Measurements from ENCODE around the gene SCN2B. TPM values are rescaled to one million over a fixed set of nuclear protein-coding genes. Genes with fewer than 3 reads are reported as not detected.

Gene SCN2B
- total and polyA plus RNA-seq, 2 of the 13 experiments (the other 11 are each of a cell fraction or from before 2014, with no cell fraction given), result 0.01 to 0.02 TPM

- CTCF ChIA-PET (ENCODE audit: low intra/inter-chr PET ratio, low total read pairs), result no interaction called here
- H3K9ac ChIP-seq (ENCODE audit: insufficient read depth, low read depth, low read length), result no peak overlapping the region
- in situ Hi-C loops (cut with HindIII; ENCODE audit: extremely low pct_ligation_motif_present, low pct_unique_long_range_greater_than_20kb) (loop anchor here (25.0 kb wide), 1 partner anchor 352 kb away; no protein-coding TSS in a partner anchor), intact Hi-C loops (cut with micrococcal nuclease; ENCODE audit: unreplicated experiment) (no loop called here)
- H2AFZ ChIP-seq (ENCODE audit: low read length), result no peak overlapping the region
- no peaks in the 10 kb centered on the region for H3K79me2 ChIP-seq (ENCODE audit: insufficient read depth, low read length)
- no TSS peak for BruUV-seq (replicated peaks)
- WGBS (ENCODE audit: low lambda C conversion rate), result 33% methylated on average over 5 of the region's 5 CpGs
- FAIRE-seq, result no peak
- H4K20me1 ChIP-seq (ENCODE audit: insufficient read depth, low read length), result no peaks in the 10 kb centered on the region
- peaks cover 12 to 48% of the 10 kb centered on the region in 2 experiments; a peak in 4 of 5 replicates for H3K27me3 ChIP-seq (ENCODE audit: control insufficient read depth in 1 of 2, insufficient read depth in 2 of 2, low read length in 2 of 2)
- no peaks in the 10 kb centered on the region for H3K4me1 ChIP-seq (ENCODE audit: insufficient read depth, low read length)
- no peak overlapping the region for H3K4me2 ChIP-seq (ENCODE audit: low read depth, low read length)
- H3K27ac ChIP-seq (ENCODE audit: extremely low read length, insufficient read depth, low read length), result no peak overlapping the region
- POLR2A ChIA-PET, result no interaction called here
- no peak for DNase-seq (ENCODE audit: low spot score)
- ATAC-seq, result no peak
- no peaks in the 10 kb centered on the region for H3K36me3 ChIP-seq (replicated peaks in 1 of 2; ENCODE audit: control insufficient read depth in 1 of 2, insufficient read depth in 2 of 2, low read length in 2 of 2)
- no peaks in the 10 kb centered on the region for H3K9me3 ChIP-seq (ENCODE audit: low read length)
- H3K4me3 ChIP-seq (replicated peaks in 1 of 3; ENCODE audit: insufficient read depth in 1 of 3, low read depth in 2 of 3, low read length in 3 of 3), result no peak overlapping the region
- TF ChIP-seq NFKBIZ (CRISPR knock-in tag; IDR thresholded peaks at IDR 0.05), result no peak
- no peak for TF ChIP-seq HIC2 (CRISPR knock-in tag; IDR thresholded peaks at IDR 0.05; ENCODE audit: low read depth)
- TF ChIP-seq AFF4 (CRISPR knock-in tag; IDR thresholded peaks at IDR 0.05), result no peak
- no peak for TF ChIP-seq ZNF224 (CRISPR knock-in tag; IDR thresholded peaks at IDR 0.05)
- no peak for TF ChIP-seq KMT2B (CRISPR knock-in tag; IDR thresholded peaks at IDR 0.05)
- TF ChIP-seq RFXANK (CRISPR knock-in tag; IDR thresholded peaks at IDR 0.05), result no peak
- TF ChIP-seq ZNF326 (CRISPR knock-in tag; IDR thresholded peaks at IDR 0.05; ENCODE audit: borderline replicate concordance), result no peak
- no peak for TF ChIP-seq CHD2 (IDR thresholded peaks at IDR 0.05; ENCODE audit: low read depth, low read length)
- no peak for TF ChIP-seq HOXA9 (CRISPR knock-in tag; IDR thresholded peaks at IDR 0.05; ENCODE audit: borderline replicate concordance)
- no peak for TF ChIP-seq KIAA2018 (CRISPR knock-in tag; IDR thresholded peaks at IDR 0.05; ENCODE audit: borderline replicate concordance)
- no peak for TF ChIP-seq KDM5A (IDR thresholded peaks at IDR 0.05; ENCODE audit: borderline replicate concordance, low read length)
These were observed 40.7 kb downstream of the SCN2B start for GRCh38 chr11:118135796-118136165.
